Thyroid gland (tissue), 4 donors: Measurements from ENCODE around the gene CYP27A1. TPM values are rescaled to one million over a fixed set of nuclear protein-coding genes. Genes with fewer than 3 reads are reported as not detected.

Experiments used
- DNase-seq, 2 donors: peaks; one replicate each; pipeline ENCODE4 v3.0.0-alpha.2; 2019
- H3K27ac ChIP-seq, 3 donors: fragments of 200-600 bp; sonication (generic); 1 replicate in 2 of 3; 2 replicates in 1 of 3; pipeline ENCODE4 v1.5.1; 2016 to 2019; ENCODE audit warnings: mild to moderate bottlenecking in 1 of 3, moderate library complexity in 1 of 3
- H3K27me3 ChIP-seq: fragments of 200-600 bp; sonication (generic); one replicate; pipeline ENCODE4 v1.5.1; 2019
- H3K36me3 ChIP-seq, 2 donors: fragments of 200-600 bp; sonication (generic); one replicate each; pipeline ENCODE4 v1.5.1; 2016 to 2019
- H3K4me1 ChIP-seq, 2 donors: fragments of 200-600 bp; sonication (generic); one replicate each; pipeline ENCODE4 v1.5.1; 2017 to 2019
- H3K4me3 ChIP-seq, 3 donors: fragments of 200-600 bp; sonication (generic); replicated peaks in 1 of 3; 1 replicate in 2 of 3; 2 replicates in 1 of 3; pipeline ENCODE4 v1.5.1; 2016; ENCODE audit warnings: mild to moderate bottlenecking in 1 of 3
- H3K9me3 ChIP-seq: fragments of 200-600 bp; sonication (generic); one replicate; pipeline ENCODE4 v1.5.1; 2017
- CTCF ChIP-seq, 6 experiments: fragments of 200-600 bp in 3 of 6; fragments of 450-650 bp in 3 of 6; sonication (generic) in 3 of 6; IDR thresholded peaks; one replicate each; pipeline ENCODE4 v1.5.1; 2016 to 2019; ENCODE audit warnings: antibody characterized with exemption in 6 of 6, mild to moderate bottlenecking in 2 of 6, inconsistent platforms in 1 of 6, moderate library complexity in 1 of 6
- POLR2A ChIP-seq, 2 donors: fragments of 450-650 bp; IDR thresholded peaks; one replicate each; pipeline ENCODE4 v1.6.1; 2017; ENCODE audit warnings: antibody characterized with exemption in 2 of 2, mild to moderate bottlenecking in 2 of 2, moderate library complexity in 1 of 2
- WGBS, 2 donors: methylation state at CpG; one replicate each; pipeline ENCODE4 v1.1.5; 2017; 5-methylcytosine and 5-hydroxymethylcytosine counted together
- intact Hi-C: fragments of 100-400 bp; cut with DNase I; formaldehyde crosslinking; loops from one replicate; pipeline ENCODE4 v1.15.1; 2023
- total RNA-seq, 4 donors: library from RNA; depleted of rRNA; stranded (reverse); fragments of >200 nt; gene quantifications; one replicate each; pipeline ENCODE4 v1.2.3, GENCODE V29; 2016

CYP27A1 gene
- total RNA-seq, 4 donors from 2014 or later, result 9.0 to 26.8 (median 17.0) TPM

- DNase-seq, result no peak
- Histone ChIP-seq H3K27ac (no peak overlapping the region), H3K36me3 (no peaks in the 10 kb centered on the region), H3K4me3 (no peak overlapping the region), H3K9me3 (no peaks in the 10 kb centered on the region), H3K27me3 (no peaks in the 10 kb centered on the region), H3K4me1 (no peaks in the 10 kb centered on the region)
- intact Hi-C loops, result loop anchor here (5.0 kb wide), 2 partner anchors 117 to 137 kb away; partner anchors contain the start of gene TTLL4
- no peak for TF ChIP-seq POLR2A (IDR thresholded peaks at IDR 0.05)
- no peak for TF ChIP-seq CTCF (IDR thresholded peaks at IDR 0.05)
- 70 to 80% methylated on average over 7 of the region's 7 CpGs for WGBS, 2 donors
Measured at GRCh38 chr2:218849721-218850120, 67.8 kb downstream of the CYP27A1 start.

- H3K27ac ChIP-seq, result no peak overlapping the region
- no peaks in the 10 kb centered on the region for H3K36me3 ChIP-seq
- no peaks in the 10 kb centered on the region for H3K4me1 ChIP-seq
- no peak overlapping the region for H3K4me3 ChIP-seq
- H3K9me3 ChIP-seq, result no peaks in the 10 kb centered on the region
- H3K27me3 ChIP-seq, result peaks cover 4% of the 10 kb centered on the region
- WGBS, 2 donors, result 81 to 86% methylated on average over 2 of the region's 2 CpGs
- TF ChIP-seq CTCF (IDR thresholded peaks at IDR 0.05) (no peak), POLR2A (IDR thresholded peaks at IDR 0.05) (no peak)
- DNase-seq, result no peak
- intact Hi-C loops, result no loop called here
Measured at GRCh38 chr2:218850796-218851195, 68.8 kb downstream of the CYP27A1 start.

GRCh38 chr2:218851286-218851685 is 69.3 kb downstream of the CYP27A1 start:
- no peak for DNase-seq
- intact Hi-C loops, result no loop called here
- Histone ChIP-seq H3K27ac (no peak overlapping the region), H3K27me3 (peaks cover 4% of the 10 kb centered on the region), H3K9me3 (no peaks in the 10 kb centered on the region), H3K4me3 (no peak overlapping the region), H3K4me1 (no peaks in the 10 kb centered on the region), H3K36me3 (no peaks in the 10 kb centered on the region)
- no peak for TF ChIP-seq CTCF (IDR thresholded peaks at IDR 0.05)
- TF ChIP-seq POLR2A (IDR thresholded peaks at IDR 0.05), result no peak
- 40 to 60% methylated on average over 2 to 3 of the region's 3 CpGs for WGBS, 2 donors

DNA sequence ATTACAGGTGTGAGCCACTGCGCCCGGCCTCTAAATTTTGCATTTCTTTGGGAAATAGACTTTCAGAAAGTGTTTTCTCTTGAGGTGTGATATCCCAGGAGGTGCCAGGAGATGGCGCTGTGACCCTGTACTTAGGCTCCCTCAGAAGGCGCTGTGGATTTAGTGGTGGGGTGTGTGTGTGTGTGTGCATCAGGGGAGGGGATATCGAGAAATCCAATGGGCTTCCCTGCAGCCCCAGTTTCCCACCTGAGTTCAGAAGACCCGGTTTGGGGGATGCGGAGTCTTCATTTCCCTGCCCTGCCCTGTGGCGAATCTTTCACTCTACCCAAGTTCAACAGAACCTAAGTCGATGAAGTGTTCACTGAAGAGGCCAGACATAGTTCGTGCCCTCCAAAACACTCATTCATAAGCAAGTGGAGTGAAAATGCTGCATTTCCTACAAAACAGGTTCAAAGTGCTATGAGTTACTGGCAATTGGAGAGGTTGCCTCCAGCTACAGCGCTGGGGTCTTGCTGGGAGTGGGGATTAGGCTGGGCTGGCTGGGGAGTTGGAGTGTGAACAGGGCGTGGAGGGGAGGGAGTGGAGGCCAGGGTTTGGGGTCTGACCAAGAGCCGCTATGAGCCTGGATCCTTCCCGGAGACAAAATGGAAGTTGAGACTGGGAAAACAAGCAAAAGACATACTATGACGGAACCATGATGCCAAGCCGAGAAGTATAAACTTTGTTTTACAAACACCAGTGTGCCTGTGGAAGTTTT is 71.1 kb downstream of the CYP27A1 start:
- intact Hi-C loops, result no loop called here
- no peaks in the 10 kb centered on the region for H3K9me3 ChIP-seq
- DNase-seq, result peak; percentile 41 to 50
- no peak overlapping the region for H3K4me3 ChIP-seq
- H3K27ac ChIP-seq, result no peak overlapping the region
- WGBS, 2 donors, result 15 to 16% methylated on average over 13 to 16 of the region's 16 CpGs
- TF ChIP-seq POLR2A (IDR thresholded peaks at IDR 0.05), result no peak
- TF ChIP-seq CTCF (IDR thresholded peaks at IDR 0.05), result peak; percentile 10 to 70 (median 42)
- peaks cover 4% of the 10 kb centered on the region for H3K27me3 ChIP-seq
- no peaks in the 10 kb centered on the region for H3K36me3 ChIP-seq
- no peaks in the 10 kb centered on the region for H3K4me1 ChIP-seq

- Histone ChIP-seq H3K4me1 (no peaks in the 10 kb centered on the region), H3K27ac (no peak overlapping the region), H3K36me3 (no peaks in the 10 kb centered on the region), H3K4me3 (no peak overlapping the region), H3K27me3 (peaks cover 4% of the 10 kb centered on the region), H3K9me3 (no peaks in the 10 kb centered on the region)
- WGBS, 2 donors, result 36 to 37% methylated on average over 5 of the region's 5 CpGs
- DNase-seq, result no peak
- intact Hi-C loops, result no loop called here
- TF ChIP-seq CTCF (IDR thresholded peaks at IDR 0.05) (no peak), POLR2A (IDR thresholded peaks at IDR 0.05) (no peak)
Measured at GRCh38 chr2:218853766-218854165, 71.8 kb downstream of the CYP27A1 start.
